ENCODE results near the gene NEO1. TPM values are rescaled to one million over a fixed set of nuclear protein-coding genes. Genes with fewer than 3 reads are reported as not detected.

NEO1 gene
- total and polyA plus RNA-seq, 2 of the 13 experiments (the other 11 are each of a cell fraction or from before 2014, with no cell fraction given) = 8.4 to 11.0 TPM

DNA sequence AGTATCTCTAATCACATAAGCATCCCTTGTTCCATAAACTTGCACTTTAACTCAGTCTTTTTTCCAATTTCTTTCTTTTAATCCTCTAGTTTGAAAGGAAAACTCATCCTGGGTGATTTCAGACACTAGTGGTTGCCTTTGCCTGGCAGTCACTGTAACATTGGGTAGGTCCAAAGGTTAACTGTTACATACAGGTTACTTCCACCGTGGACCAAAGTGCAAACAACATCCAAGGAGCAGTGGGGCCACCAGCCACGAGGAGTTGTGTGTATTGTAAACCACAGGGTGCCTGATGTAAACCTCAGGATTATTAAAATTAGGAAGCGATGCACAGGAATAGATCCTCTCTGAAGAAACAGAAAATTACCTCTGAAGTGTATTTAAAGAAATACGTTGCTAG is 241.5 kb downstream of the NEO1 start (continued):
- TF ChIP-seq NR2F6 (IDR thresholded peaks at IDR 0.05) (peak; percentile 13; the same call in 1 of the 2 replicates), NR2F6 (CRISPR knock-in tag; IDR thresholded peaks at IDR 0.05) (no peak), TCF7 (IDR thresholded peaks at IDR 0.05; ENCODE audit: low read depth) (peak; percentile 53; the same call in 1 of the 2 replicates), ZNF761 (CRISPR knock-in tag; conservative IDR thresholded peaks at IDR 0.05) (no peak), ZNF616 (CRISPR knock-in tag; IDR thresholded peaks at IDR 0.05; ENCODE audit: low read depth) (no peak), PAWR (CRISPR knock-in tag; IDR thresholded peaks at IDR 0.05; ENCODE audit: borderline replicate concordance) (no peak), ZNF512B (CRISPR knock-in tag; IDR thresholded peaks at IDR 0.05; ENCODE audit: borderline replicate concordance) (no peak), KLF11 (CRISPR knock-in tag; IDR thresholded peaks at IDR 0.05) (no peak), ZBTB20 (CRISPR knock-in tag; IDR thresholded peaks at IDR 0.05; ENCODE audit: borderline replicate concordance, low read depth) (no peak), ZNF367 (CRISPR knock-in tag; IDR thresholded peaks at IDR 0.05; ENCODE audit: borderline replicate concordance) (no peak), SMC3 (IDR thresholded peaks at IDR 0.05; ENCODE audit: low read length) (no peak), ZNF530 (CRISPR knock-in tag; IDR thresholded peaks at IDR 0.05; ENCODE audit: low read depth) (no peak), HNRNPH1 (optimal IDR thresholded peaks at IDR 0.05; ENCODE audit: low read depth, low read length) (no peak), TAF1 (CRISPR knock-in tag; IDR thresholded peaks at IDR 0.05) (no peak), ZNF34 (CRISPR knock-in tag; IDR thresholded peaks at IDR 0.05; ENCODE audit: borderline replicate concordance) (no peak), ZNF468 (CRISPR knock-in tag; IDR thresholded peaks at IDR 0.05) (no peak), FOXA1 (IDR thresholded peaks at IDR 0.05) (no peak), FOXA1 (CRISPR knock-in tag; IDR thresholded peaks at IDR 0.05) (peak; percentile 61), THYN1 (CRISPR knock-in tag; IDR thresholded peaks at IDR 0.05; ENCODE audit: borderline replicate concordance, low read depth) (no peak), ZFP90 (CRISPR knock-in tag; IDR thresholded peaks at IDR 0.05; ENCODE audit: borderline replicate concordance) (no peak)
- TF ChIP-seq, protein P1, sequence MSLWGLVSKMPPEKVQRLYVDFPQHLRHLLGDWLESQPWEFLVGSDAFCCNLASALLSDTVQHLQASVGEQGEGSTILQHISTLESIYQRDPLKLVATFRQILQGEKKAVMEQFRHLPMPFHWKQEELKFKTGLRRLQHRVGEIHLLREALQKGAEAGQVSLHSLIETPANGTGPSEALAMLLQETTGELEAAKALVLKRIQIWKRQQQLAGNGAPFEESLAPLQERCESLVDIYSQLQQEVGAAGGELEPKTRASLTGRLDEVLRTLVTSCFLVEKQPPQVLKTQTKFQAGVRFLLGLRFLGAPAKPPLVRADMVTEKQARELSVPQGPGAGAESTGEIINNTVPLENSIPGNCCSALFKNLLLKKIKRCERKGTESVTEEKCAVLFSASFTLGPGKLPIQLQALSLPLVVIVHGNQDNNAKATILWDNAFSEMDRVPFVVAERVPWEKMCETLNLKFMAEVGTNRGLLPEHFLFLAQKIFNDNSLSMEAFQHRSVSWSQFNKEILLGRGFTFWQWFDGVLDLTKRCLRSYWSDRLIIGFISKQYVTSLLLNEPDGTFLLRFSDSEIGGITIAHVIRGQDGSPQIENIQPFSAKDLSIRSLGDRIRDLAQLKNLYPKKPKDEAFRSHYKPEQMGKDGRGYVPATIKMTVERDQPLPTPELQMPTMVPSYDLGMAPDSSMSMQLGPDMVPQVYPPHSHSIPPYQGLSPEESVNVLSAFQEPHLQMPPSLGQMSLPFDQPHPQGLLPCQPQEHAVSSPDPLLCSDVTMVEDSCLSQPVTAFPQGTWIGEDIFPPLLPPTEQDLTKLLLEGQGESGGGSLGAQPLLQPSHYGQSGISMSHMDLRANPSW (CRISPR knock-in tag; IDR thresholded peaks at IDR 0.05; ENCODE audit: borderline replicate concordance) = no peak
- TF ChIP-seq, protein P2, sequence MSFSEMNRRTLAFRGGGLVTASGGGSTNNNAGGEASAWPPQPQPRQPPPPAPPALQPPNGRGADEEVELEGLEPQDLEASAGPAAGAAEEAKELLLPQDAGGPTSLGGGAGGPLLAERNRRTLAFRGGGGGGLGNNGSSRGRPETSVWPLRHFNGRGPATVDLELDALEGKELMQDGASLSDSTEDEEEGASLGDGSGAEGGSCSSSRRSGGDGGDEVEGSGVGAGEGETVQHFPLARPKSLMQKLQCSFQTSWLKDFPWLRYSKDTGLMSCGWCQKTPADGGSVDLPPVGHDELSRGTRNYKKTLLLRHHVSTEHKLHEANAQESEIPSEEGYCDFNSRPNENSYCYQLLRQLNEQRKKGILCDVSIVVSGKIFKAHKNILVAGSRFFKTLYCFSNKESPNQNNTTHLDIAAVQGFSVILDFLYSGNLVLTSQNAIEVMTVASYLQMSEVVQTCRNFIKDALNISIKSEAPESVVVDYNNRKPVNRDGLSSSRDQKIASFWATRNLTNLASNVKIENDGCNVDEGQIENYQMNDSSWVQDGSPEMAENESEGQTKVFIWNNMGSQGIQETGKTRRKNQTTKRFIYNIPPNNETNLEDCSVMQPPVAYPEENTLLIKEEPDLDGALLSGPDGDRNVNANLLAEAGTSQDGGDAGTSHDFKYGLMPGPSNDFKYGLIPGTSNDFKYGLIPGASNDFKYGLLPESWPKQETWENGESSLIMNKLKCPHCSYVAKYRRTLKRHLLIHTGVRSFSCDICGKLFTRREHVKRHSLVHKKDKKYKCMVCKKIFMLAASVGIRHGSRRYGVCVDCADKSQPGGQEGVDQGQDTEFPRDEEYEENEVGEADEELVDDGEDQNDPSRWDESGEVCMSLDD (CRISPR knock-in tag; IDR thresholded peaks at IDR 0.05; ENCODE audit: borderline replicate concordance) = no peak
- TF ChIP-seq, protein P3, sequence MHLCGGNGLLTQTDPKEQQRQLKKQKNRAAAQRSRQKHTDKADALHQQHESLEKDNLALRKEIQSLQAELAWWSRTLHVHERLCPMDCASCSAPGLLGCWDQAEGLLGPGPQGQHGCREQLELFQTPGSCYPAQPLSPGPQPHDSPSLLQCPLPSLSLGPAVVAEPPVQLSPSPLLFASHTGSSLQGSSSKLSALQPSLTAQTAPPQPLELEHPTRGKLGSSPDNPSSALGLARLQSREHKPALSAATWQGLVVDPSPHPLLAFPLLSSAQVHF (CRISPR knock-in tag; IDR thresholded peaks at IDR 0.05) = no peak
